ENCODE measurements around the gene GPR39.

The GPR39 gene

DNA sequence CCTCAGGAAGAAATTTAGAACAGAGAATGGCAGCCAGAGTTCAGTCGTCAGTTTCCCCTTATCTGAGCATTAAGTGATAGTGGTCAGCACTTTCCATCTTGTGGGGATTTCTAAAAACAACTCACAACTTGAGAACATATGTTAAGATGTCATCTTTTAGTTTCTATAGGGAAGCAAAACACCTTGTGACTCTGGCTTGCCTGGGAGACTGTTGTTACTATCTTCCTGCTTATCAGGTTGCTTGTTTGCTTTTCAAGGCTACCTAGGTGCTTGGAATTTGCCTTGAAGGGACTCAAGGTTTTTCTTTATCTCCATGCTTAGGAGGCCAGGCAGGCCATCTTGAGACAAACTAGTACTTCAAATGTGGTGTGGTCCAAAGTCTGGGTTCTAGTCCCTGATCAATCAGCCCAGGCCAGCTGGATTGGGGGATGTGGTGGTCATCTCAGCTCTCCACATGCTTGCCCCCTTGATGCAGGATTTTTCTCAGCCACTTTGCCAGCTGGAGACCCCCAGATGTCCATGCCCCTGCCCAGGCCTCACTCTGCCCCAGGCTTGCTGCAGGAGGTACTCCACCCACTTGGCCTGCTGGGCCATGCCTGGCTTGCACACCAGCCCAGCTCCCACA is 127.5 kb downstream of the GPR39 start:
- POLR2A ChIA-PET = no interaction called here

GRCh38 chr2:132547090-132547687 is 130.6 kb downstream of the GPR39 start:
- POLR2A ChIA-PET = no interaction called here
- DNase-seq (ENCODE audit: low read depth, low spot score) = peak; percentile 26
- CTCF ChIA-PET = interaction anchor here (0.5 to 8.1 kb wide), 49 partner anchors 8 to 1300 kb away, joined by 3 to 101 read pairs (median 4); no protein-coding TSS in a partner anchor

More for the DNA sequence above, 127.5 kb downstream of the GPR39 start:
- CTCF ChIA-PET = interaction anchor here (1.2 to 8.1 kb wide), 2 partner anchors 12 to 625 kb away, joined by 4 to 101 read pairs; no protein-coding TSS in a partner anchor
- TF ChIP-seq, protein P1, sequence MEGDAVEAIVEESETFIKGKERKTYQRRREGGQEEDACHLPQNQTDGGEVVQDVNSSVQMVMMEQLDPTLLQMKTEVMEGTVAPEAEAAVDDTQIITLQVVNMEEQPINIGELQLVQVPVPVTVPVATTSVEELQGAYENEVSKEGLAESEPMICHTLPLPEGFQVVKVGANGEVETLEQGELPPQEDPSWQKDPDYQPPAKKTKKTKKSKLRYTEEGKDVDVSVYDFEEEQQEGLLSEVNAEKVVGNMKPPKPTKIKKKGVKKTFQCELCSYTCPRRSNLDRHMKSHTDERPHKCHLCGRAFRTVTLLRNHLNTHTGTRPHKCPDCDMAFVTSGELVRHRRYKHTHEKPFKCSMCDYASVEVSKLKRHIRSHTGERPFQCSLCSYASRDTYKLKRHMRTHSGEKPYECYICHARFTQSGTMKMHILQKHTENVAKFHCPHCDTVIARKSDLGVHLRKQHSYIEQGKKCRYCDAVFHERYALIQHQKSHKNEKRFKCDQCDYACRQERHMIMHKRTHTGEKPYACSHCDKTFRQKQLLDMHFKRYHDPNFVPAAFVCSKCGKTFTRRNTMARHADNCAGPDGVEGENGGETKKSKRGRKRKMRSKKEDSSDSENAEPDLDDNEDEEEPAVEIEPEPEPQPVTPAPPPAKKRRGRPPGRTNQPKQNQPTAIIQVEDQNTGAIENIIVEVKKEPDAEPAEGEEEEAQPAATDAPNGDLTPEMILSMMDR (IDR thresholded peaks at IDR 0.05; ENCODE audit: insufficient read depth, low read length, missing control alignments) = no peak
- DNase-seq (ENCODE audit: low read depth, low spot score) = no peak
- H3K4me3 ChIP-seq (ENCODE audit: low read depth, low read length) = no peak overlapping the region

DNA sequence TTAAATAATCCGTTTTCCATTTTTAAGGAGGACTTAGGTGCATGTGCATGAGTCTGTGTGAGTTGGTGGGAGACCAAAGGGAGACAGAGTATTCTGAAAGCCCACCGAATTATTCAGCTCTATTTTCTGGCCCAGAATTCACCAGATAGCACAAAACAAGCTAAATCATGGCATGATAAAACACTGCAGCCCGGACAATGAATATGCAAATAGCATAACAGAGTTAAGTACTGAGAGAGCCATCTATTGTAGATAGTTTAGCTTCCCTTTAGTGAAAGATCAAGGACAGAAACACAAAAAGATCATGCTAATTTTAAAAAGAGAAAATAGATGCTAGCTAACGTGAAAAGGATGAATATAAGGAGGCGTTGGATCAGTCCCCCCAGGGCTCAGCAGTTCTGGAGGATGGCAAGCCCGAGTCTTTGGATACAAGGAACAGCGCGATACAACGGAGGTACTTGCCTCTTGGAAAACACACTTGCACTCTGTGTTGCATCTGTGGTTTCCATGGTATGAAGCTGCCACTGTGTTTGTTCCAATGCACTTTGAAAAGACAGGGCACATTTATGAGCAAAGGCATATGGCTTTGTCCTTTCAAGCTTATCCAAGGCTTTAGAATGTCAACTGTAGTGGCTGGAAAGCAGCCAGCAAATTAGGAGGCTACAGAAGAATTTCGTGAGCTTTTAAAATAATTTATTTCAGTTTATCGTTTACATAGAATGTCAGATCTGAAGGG is 133.5 kb downstream of the GPR39 start:
- TF ChIP-seq, protein P1 (IDR thresholded peaks at IDR 0.05; ENCODE audit: insufficient read depth, low read length, missing control alignments) = no peak
- no peak for DNase-seq (ENCODE audit: low read depth, low spot score)
- POLR2A ChIA-PET = no interaction called here
- H3K4me3 ChIP-seq (ENCODE audit: low read depth, low read length) = no peak overlapping the region
- CTCF ChIA-PET = interaction anchor here (0.8 to 2.2 kb wide), 11 partner anchors 9 to 1294 kb away, joined by 3 to 8 read pairs (median 4); no protein-coding TSS in a partner anchor

More at GRCh38 chr2:132547090-132547687, 130.6 kb downstream of the GPR39 start:
- H3K4me3 ChIP-seq (ENCODE audit: low read depth, low read length) = no peak overlapping the region
- TF ChIP-seq, protein P1 (IDR thresholded peaks at IDR 0.05; ENCODE audit: insufficient read depth, low read length, missing control alignments) = peak; percentile 70

- ChIA-PET POLR2A (no interaction called here), CTCF (interaction anchor here (0.8 to 2.2 kb wide), 7 partner anchors 11 to 1294 kb away, joined by 3 to 8 read pairs (median 5); no protein-coding TSS in a partner anchor)
- TF ChIP-seq, protein P1 (IDR thresholded peaks at IDR 0.05; ENCODE audit: insufficient read depth, low read length, missing control alignments) = no peak
- DNase-seq (ENCODE audit: low read depth, low spot score) = no peak
- H3K4me3 ChIP-seq (ENCODE audit: low read depth, low read length) = no peak overlapping the region
Observed at GRCh38 chr2:132550946-132551345, 134.3 kb downstream of the GPR39 start.

DNA sequence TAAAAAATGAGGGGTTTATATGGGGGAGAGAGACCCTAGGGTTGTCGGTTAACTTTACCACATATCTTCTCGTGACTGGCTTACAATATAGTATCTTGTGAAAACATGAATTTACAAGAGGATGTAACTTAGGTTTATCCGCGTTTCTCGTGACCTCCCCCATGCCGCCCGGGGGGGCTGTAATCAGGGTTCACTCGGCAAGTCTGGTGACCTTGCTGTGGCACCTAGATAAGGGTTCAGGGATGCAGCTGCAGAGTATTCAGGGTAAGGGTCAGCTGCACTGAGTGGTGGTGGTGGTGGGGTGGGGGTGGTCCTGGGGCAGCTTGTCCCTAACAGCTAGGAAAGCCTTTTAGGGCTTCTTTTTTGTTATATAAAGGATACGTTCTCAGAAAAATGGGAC is 141.1 kb downstream of the GPR39 start:
- ChIA-PET POLR2A (no interaction called here), CTCF (interaction anchor here (0.6 to 6.1 kb wide), 2 partner anchors 11 to 89 kb away, joined by 3 to 45 read pairs; no protein-coding TSS in a partner anchor)

More for the DNA sequence above, 141.1 kb downstream of the GPR39 start:
- TF ChIP-seq, protein P1 (IDR thresholded peaks at IDR 0.05; ENCODE audit: insufficient read depth, low read length, missing control alignments) = no peak
- no peak overlapping the region for H3K4me3 ChIP-seq (ENCODE audit: low read depth, low read length)
- DNase-seq (ENCODE audit: low read depth, low spot score) = no peak
